HG02981 (cell line): ENCODE measurements around the gene TBR1.

Experiments
- ATAC-seq: cut with Tn5 transposase; IDR thresholded peaks from one replicate; pipeline ENCODE4 v1.9.1; 2021; ENCODE audit warnings: mild to moderate bottlenecking, moderate library complexity; ENCODE audit not compliant: unreplicated experiment

TBR1 gene

DNA sequence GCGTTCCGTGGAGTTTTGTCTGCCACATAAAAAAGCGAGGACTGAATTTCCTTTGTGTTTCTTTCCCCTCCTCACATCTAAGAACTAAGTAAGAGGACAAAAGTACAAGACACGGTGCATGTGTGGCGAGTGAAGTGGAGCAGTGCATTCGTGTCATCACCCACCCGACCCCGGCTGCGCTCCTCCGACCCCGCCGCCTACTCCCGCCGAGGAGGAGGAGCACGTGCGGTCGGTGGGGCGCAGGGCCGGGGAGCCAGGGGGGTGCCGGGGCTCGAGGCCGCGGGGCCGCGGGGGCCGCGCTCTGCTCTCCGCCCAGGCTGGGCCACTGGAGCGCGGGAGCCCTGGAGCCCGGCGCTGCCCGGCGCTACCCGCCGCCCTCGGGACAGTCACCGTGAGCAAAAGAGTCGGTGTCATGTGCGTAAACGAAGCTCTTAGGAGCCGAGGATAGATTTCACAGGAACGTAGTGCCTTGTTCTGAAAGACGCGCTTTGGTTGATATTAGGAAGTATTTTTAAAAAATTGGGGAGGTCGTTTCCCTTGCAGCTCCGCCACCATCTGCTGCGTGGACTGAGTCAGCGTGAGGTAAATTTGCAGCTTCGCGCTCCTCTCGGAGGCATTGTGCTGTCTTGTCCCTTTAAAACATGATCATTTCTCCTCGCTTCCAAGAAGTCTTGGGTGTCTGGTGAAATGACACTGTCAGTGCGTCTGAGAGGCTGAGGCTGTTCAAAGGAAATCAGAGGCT lies 11.0 kb downstream of the TBR1 start:
- ATAC-seq: no peak

DNA sequence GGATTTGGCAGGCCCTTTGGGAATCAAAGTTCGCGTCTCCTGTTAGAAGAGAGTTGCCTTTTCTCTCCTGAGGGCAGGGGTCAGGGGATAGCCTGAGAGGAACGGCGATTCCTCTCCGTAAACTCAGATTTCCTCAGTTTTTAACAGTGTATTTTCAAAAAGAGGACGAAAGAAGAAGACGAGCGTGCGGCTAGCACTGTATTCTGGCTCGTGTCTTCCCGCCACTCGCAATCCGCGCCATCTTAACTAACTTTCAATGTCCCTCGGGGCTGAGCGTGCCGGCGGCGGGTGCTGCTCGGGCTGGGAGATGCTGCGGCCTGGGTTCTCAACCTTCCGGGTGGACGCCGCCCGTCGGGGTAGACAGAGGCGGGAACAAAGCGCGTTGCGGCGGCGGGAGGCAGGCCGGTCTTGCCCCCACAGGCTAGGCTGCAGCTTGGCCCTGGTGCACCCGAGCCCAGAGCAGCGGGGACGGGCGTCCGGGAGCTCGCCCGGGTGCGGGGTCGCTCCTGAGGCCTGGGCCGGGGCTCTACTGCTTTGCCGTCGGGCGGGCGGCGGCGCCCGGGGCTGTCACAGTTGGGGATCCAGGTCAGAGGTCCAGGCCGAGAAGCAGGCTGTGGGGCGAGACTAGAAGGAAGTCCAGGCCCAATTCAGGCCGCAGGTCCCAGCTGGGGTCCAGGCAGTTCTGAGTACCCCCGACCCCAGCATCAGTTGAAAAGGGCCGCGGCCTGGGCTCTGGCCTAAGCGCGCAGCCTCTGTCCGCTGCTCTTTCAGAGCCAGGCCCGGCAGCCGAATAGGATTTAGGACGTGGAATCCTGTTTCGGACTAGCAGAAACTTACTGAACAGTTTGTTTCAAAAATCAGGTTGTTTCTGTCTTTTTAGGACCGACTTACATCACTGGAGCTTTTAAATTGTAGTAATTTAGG lies 11.8 kb downstream of the TBR1 start:
- ATAC-seq: no peak

DNA sequence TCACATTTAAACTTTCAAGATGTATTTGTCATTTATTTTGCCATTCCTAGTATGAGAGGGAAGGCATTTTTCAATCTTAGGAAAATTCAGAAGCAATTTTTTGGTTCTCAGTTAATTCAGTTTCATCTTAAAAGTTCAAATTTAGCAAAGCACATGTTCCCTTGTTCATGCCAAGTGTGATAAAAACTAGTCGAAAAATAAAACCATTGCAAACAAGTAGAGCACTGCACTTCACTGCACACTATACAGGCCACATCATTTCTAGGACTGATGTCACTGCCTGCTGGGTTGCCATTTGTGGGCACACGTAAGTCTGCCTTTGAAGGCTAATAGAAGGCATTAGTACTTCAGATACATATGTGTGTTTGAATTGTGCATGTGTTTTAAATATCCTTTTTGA lies 14.3 kb downstream of the TBR1 start:
- ATAC-seq: no peak

DNA sequence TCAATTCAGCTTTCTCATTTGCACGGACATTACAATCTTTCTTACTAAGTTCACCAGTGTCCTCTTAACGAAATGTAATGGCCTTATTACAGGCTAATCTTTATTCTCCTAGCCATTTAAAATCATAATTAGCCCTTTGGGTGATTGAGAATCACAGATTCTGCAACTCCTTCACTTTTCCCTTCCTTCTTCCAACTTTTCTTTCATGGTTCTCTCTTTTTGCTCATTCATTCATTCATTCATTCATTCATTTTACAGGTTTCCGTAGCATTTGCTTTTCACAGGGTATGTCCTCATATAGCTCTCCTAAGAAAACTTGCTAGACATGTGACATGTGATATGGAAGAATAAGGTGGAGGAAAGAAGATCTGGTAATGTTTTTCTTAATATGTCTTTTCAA lies 16.0 kb downstream of the TBR1 start:
- ATAC-seq: no peak

DNA sequence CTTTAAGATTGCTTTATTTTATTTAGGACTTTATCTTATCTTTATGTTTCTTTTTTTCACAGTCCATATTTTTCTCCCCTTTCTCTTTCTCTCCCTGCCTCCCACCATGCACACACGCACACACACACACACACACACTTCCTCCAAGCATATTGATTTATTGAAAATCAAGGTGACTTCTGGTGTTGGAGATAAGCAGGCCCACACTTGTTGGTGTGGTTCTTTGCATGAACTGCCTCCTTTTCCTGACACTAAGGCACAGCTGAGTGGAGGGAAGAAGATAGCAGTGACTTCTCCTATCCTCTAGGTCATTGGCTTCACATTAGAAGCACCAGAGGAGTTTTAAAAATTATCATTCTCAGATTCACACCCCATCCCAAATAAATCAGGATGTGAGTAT lies 18.0 kb downstream of the TBR1 start:
- no peak for ATAC-seq

DNA sequence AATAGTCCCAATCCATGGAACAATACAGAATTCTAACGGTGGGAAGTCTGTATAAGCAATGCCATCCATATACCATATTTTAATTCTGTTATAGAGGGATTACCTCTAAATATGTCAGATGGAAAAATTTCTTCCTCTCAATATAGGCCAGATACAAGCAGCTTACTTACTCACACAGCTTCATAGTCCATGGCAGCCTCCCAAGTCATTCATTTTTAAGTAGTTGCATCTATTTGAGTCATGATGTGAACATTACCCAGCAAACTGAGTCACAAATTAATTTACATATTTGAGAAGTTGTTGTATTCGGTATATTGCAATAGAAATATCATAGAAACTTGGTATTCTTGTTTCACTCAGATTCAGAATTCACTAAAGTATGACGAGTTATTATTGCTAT lies 20.3 kb downstream of the TBR1 start:
- ATAC-seq: no peak

DNA sequence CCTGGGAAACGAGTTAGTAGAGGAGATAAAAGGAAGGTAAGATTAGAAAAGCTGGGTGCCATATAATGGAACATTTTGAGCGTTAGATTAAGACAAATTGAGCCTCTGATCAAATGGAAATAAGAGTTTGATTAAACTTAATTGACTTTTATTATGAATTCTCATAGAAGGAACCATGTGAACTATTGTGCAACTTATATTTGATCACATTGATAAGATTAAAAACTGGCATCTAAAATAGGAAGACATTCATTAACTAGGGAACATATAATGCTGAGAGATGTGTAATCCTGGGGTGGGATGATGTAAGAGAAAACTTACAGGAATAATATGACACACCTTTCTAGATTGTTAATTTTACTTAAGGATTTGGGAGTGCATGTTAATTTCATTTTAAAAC lies 22.5 kb downstream of the TBR1 start:
- no peak for ATAC-seq

DNA sequence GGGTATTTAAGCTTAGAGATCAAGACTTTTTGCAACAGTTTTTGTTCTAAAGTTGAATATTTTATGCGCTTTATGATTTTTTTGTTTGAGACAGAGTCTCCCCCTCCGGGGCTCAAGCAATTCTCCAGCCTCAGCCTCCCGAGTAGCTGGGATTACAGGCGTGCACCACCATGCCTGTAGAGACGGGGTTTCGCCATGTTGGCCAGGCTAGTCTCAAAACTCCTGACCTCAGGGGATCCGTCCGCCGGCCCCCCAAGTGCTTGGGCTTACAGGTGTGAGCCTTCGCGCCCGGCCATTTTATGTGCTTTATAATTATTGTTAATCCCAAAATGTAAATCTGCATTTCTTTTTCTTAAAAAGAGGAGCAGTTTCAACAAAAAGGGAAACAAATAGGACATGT lies 29.0 kb downstream of the TBR1 start:
- ATAC-seq: no peak

DNA sequence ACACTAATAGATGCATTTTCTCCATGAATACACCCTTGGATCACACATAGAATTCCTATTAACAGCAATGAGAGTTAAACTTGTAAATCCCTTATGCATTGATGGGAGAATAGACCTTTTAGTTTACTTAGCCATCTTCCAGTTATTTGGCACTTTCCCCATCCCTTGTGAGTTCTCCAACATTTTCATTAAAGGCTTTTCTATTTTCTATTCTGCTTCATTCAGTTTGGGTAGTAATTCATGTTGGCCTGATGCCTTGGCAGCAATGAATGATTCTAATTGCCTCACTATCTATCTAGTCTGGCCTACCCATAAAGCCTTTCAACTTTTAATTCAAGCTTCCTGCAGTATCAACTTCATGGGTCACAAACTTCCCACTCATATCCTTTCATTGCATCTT lies 32.3 kb downstream of the TBR1 start:
- ATAC-seq: no peak

DNA sequence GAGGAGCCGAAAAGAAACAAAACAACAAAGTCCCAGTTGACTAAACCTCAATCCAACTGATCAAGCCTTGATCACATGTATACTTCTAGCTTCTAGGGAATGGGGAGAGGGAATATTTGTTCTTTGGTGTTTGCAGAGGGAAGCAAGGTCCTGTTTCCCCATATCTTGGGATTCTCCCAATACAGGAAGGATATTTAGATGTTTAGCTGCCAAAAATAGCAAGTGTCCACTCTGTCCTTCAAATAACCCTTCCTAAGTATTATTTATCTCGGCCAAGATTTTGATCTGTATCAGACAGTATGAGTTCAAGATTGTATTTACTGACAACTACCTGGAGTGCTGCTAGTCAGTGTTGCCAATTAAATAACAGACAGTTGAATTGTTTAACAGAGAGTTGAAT lies 55.5 kb downstream of the TBR1 start:
- no peak for ATAC-seq

DNA sequence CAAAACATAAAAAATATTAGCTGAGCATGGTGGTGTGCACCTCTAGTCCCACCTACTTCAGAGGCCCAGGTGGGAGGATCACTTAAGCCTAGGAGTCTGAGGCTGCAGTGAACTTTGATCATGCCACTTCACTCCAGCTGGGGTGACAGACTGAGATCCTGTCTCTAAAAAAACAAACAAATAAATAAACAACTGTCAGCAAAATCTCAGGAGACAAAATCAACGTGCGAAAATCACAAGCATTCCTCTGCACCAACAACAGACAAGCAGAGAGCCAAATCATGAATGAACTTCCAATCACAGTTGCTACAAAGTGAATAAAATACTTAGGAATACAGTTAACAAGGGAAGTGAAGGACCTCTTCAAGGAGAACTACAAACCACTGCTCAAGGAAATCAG lies 58.8 kb downstream of the TBR1 start:
- ATAC-seq: no peak
